Measurements from ENCODE around the gene GALNT14. TPM values are rescaled to one million over a fixed set of nuclear protein-coding genes. Genes with fewer than 3 reads are reported as not detected.

Gene GALNT14
- total RNA-seq, 1 experiment from 2014 or later, result 6.0 TPM

DNA sequence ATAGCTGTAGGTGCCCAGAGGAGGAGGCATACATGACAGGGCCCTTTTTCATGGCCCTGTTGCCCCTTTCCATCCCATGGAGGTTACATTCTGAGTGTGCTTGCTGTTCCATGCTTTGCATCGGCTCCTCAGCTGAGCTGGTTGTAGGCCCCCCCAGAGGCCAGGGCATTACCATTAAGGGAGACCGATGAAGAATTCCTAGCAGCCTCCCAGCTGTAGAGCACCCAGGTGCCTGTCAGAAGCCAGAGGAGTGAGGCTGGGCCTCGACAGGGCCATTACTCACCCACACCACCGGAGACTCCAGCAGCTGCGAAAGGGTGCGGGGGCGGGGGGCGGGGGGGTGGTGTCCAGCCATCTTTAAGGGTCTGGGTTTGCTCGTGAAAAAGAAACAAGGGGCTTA, 72.2 kb downstream of the GALNT14 start:
- no peaks in the 10 kb centered on the region for H3K27me3 Mint-ChIP-seq (ENCODE audit: low read depth)
- ATAC-seq, result no peak
- peaks cover 13% of the 10 kb centered on the region for H3K9me3 Mint-ChIP-seq
- POLR2A ChIA-PET, result interaction anchor here (0.7 kb wide), 1 partner anchor 11 kb away, joined by 3 read pairs; no protein-coding TSS in a partner anchor
- CTCF ChIA-PET, result interaction anchor here (0.6 kb wide), 1 partner anchor 205 kb away, joined by 3 read pairs; no protein-coding TSS in a partner anchor
- H3K4me1 Mint-ChIP-seq, result peaks cover 11% of the 10 kb centered on the region
- TF ChIP-seq USF1 (CRISPR knock-in tag; IDR thresholded peaks at IDR 0.05) (no peak), OVOL2 (CRISPR knock-in tag; IDR thresholded peaks at IDR 0.05; ENCODE audit: borderline replicate concordance) (no peak), GRHL2 (CRISPR knock-in tag; IDR thresholded peaks at IDR 0.05; ENCODE audit: insufficient replicate concordance, severe bottlenecking) (no peak), CDX4 (CRISPR knock-in tag; IDR thresholded peaks at IDR 0.05; ENCODE audit: borderline replicate concordance) (no peak), PREB (CRISPR knock-in tag; IDR thresholded peaks at IDR 0.05; ENCODE audit: borderline replicate concordance) (no peak), ZBTB43 (CRISPR knock-in tag; IDR thresholded peaks at IDR 0.05) (no peak), E2F4 (CRISPR knock-in tag; IDR thresholded peaks at IDR 0.05; ENCODE audit: borderline replicate concordance, low read depth) (no peak), ZNF671 (CRISPR knock-in tag; IDR thresholded peaks at IDR 0.05) (no peak), FOXJ3 (CRISPR knock-in tag; IDR thresholded peaks at IDR 0.05; ENCODE audit: borderline replicate concordance) (no peak), GTF2I (CRISPR knock-in tag; conservative IDR thresholded peaks at IDR 0.05) (no peak)
- H3K27ac Mint-ChIP-seq, result no peak overlapping the region
- H3K4me3 Mint-ChIP-seq, result no peak overlapping the region
- no peaks in the 10 kb centered on the region for H3K36me3 Mint-ChIP-seq
- DNase-seq (ENCODE audit: low spot score), result no peak

- H3K27ac Mint-ChIP-seq, result no peak overlapping the region
- H3K4me1 Mint-ChIP-seq, result peaks cover 7% of the 10 kb centered on the region
- H3K4me3 Mint-ChIP-seq, result no peak overlapping the region
- ChIA-PET POLR2A (no interaction called here), CTCF (no interaction called here)
- H3K27me3 Mint-ChIP-seq (ENCODE audit: low read depth), result no peaks in the 10 kb centered on the region
- no peaks in the 10 kb centered on the region for H3K36me3 Mint-ChIP-seq
- ATAC-seq (no peak), DNase-seq (ENCODE audit: low spot score) (no peak)
- peaks cover 16% of the 10 kb centered on the region for H3K9me3 Mint-ChIP-seq
- TF ChIP-seq ZNF232 (CRISPR knock-in tag; IDR thresholded peaks at IDR 0.05) (no peak), NFATC4 (CRISPR knock-in tag; IDR thresholded peaks at IDR 0.05) (no peak), ELF4 (CRISPR knock-in tag; IDR thresholded peaks at IDR 0.05; ENCODE audit: low read depth) (no peak), KAT7 (CRISPR knock-in tag; IDR thresholded peaks at IDR 0.05; ENCODE audit: borderline replicate concordance) (no peak), TEAD4 (CRISPR knock-in tag; IDR thresholded peaks at IDR 0.05) (no peak), ETV6 (CRISPR knock-in tag; IDR thresholded peaks at IDR 0.05) (no peak), PREB (CRISPR knock-in tag; IDR thresholded peaks at IDR 0.05; ENCODE audit: borderline replicate concordance) (no peak), TEAD1 (CRISPR knock-in tag; IDR thresholded peaks at IDR 0.05) (no peak), ZNF512 (CRISPR knock-in tag; IDR thresholded peaks at IDR 0.05; ENCODE audit: borderline replicate concordance) (no peak), SP1 (CRISPR knock-in tag; conservative IDR thresholded peaks at IDR 0.05) (no peak), E2F4 (CRISPR knock-in tag; IDR thresholded peaks at IDR 0.05; ENCODE audit: borderline replicate concordance, low read depth) (no peak), ATF1 (CRISPR knock-in tag; IDR thresholded peaks at IDR 0.05) (no peak)
- TF ChIP-seq, protein P1, sequence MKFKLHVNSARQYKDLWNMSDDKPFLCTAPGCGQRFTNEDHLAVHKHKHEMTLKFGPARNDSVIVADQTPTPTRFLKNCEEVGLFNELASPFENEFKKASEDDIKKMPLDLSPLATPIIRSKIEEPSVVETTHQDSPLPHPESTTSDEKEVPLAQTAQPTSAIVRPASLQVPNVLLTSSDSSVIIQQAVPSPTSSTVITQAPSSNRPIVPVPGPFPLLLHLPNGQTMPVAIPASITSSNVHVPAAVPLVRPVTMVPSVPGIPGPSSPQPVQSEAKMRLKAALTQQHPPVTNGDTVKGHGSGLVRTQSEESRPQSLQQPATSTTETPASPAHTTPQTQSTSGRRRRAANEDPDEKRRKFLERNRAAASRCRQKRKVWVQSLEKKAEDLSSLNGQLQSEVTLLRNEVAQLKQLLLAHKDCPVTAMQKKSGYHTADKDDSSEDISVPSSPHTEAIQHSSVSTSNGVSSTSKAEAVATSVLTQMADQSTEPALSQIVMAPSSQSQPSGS (CRISPR knock-in tag; IDR thresholded peaks at IDR 0.05; ENCODE audit: borderline replicate concordance, low read depth), result no peak
- TF ChIP-seq, protein P2, sequence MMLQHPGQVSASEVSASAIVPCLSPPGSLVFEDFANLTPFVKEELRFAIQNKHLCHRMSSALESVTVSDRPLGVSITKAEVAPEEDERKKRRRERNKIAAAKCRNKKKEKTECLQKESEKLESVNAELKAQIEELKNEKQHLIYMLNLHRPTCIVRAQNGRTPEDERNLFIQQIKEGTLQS (CRISPR knock-in tag; conservative IDR thresholded peaks at IDR 0.05), result no peak
- TF ChIP-seq, protein P3, sequence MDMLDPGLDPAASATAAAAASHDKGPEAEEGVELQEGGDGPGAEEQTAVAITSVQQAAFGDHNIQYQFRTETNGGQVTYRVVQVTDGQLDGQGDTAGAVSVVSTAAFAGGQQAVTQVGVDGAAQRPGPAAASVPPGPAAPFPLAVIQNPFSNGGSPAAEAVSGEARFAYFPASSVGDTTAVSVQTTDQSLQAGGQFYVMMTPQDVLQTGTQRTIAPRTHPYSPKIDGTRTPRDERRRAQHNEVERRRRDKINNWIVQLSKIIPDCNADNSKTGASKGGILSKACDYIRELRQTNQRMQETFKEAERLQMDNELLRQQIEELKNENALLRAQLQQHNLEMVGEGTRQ (CRISPR knock-in tag; IDR thresholded peaks at IDR 0.05), result no peak
These were observed 72.9 kb downstream of the GALNT14 start for GRCh38 chr2:31065356-31065755.
